ENCODE results near the gene DMRTB1. TPM values are rescaled to one million over a fixed set of nuclear protein-coding genes. Genes with fewer than 3 reads are reported as not detected.

DMRTB1 gene
- total RNA-seq, 1 experiment from 2014 or later, result not detected

GRCh38 chr1:53477651-53478501 is 18.7 kb downstream of the DMRTB1 start:
- BruUV-seq (replicated peaks), result no TSS peak
- no peaks in the 10 kb centered on the region for H3K9me3 Mint-ChIP-seq (ENCODE audit: low read depth, unreplicated experiment)
- TF ChIP-seq CTCF (IDR thresholded peaks at IDR 0.05; ENCODE audit: unreplicated experiment), result no peak
- H3K4me1 Mint-ChIP-seq (ENCODE audit: low read depth, unreplicated experiment), result no peaks in the 10 kb centered on the region
- no peak overlapping the region for H3K4me3 Mint-ChIP-seq (ENCODE audit: low read depth, unreplicated experiment)
- CTCF ChIA-PET, result no interaction called here
- no peak overlapping the region for H3K27ac Mint-ChIP-seq (ENCODE audit: unreplicated experiment)
- H3K27me3 Mint-ChIP-seq (ENCODE audit: unreplicated experiment), result peaks cover 87% of the 10 kb centered on the region
- no peaks in the 10 kb centered on the region for H3K36me3 Mint-ChIP-seq (ENCODE audit: insufficient read depth, unreplicated experiment)
- intact Hi-C loops (cut with micrococcal nuclease; ENCODE audit: unreplicated experiment), result no loop called here
- DNase-seq, result no peak

GRCh38 chr1:53478502-53478818 is 19.3 kb downstream of the DMRTB1 start:
- CTCF ChIA-PET, result no interaction called here
- BruUV-seq (replicated peaks), result no TSS peak
- intact Hi-C loops (cut with micrococcal nuclease; ENCODE audit: unreplicated experiment), result no loop called here

GRCh38 chr1:53480678-53481077 is 21.5 kb downstream of the DMRTB1 start:
- no peak overlapping the region for H3K4me3 Mint-ChIP-seq (ENCODE audit: low read depth, unreplicated experiment)
- DNase-seq, result no peak
- BruUV-seq (replicated peaks), result no TSS peak
- no peaks in the 10 kb centered on the region for H3K36me3 Mint-ChIP-seq (ENCODE audit: insufficient read depth, unreplicated experiment)
- no peak overlapping the region for H3K27ac Mint-ChIP-seq (ENCODE audit: unreplicated experiment)
- peaks cover 96% of the 10 kb centered on the region for H3K27me3 Mint-ChIP-seq (ENCODE audit: unreplicated experiment)
- H3K9me3 Mint-ChIP-seq (ENCODE audit: low read depth, unreplicated experiment), result no peaks in the 10 kb centered on the region
- intact Hi-C loops (cut with micrococcal nuclease; ENCODE audit: unreplicated experiment), result no loop called here
- no peaks in the 10 kb centered on the region for H3K4me1 Mint-ChIP-seq (ENCODE audit: low read depth, unreplicated experiment)
- CTCF ChIA-PET, result no interaction called here
- TF ChIP-seq CTCF (IDR thresholded peaks at IDR 0.05; ENCODE audit: unreplicated experiment), result no peak

More at GRCh38 chr1:53478502-53478818, 19.3 kb downstream of the DMRTB1 start:
- Mint-ChIP-seq H3K27me3 (ENCODE audit: unreplicated experiment) (peaks cover 93% of the 10 kb centered on the region), H3K27ac (ENCODE audit: unreplicated experiment) (no peak overlapping the region), H3K9me3 (ENCODE audit: low read depth, unreplicated experiment) (no peaks in the 10 kb centered on the region), H3K4me3 (ENCODE audit: low read depth, unreplicated experiment) (no peak overlapping the region), H3K36me3 (ENCODE audit: insufficient read depth, unreplicated experiment) (no peaks in the 10 kb centered on the region), H3K4me1 (ENCODE audit: low read depth, unreplicated experiment) (no peaks in the 10 kb centered on the region)
- no peak for TF ChIP-seq CTCF (IDR thresholded peaks at IDR 0.05; ENCODE audit: unreplicated experiment)
- no peak for DNase-seq

- Mint-ChIP-seq H3K4me1 (ENCODE audit: low read depth, unreplicated experiment) (no peaks in the 10 kb centered on the region), H3K9me3 (ENCODE audit: low read depth, unreplicated experiment) (no peaks in the 10 kb centered on the region), H3K27ac (ENCODE audit: unreplicated experiment) (no peak overlapping the region), H3K27me3 (ENCODE audit: unreplicated experiment) (peaks cover 96% of the 10 kb centered on the region), H3K36me3 (ENCODE audit: insufficient read depth, unreplicated experiment) (no peaks in the 10 kb centered on the region), H3K4me3 (ENCODE audit: low read depth, unreplicated experiment) (no peak overlapping the region)
- intact Hi-C loops (cut with micrococcal nuclease; ENCODE audit: unreplicated experiment), result no loop called here
- CTCF ChIA-PET, result no interaction called here
- no TSS peak for BruUV-seq (replicated peaks)
- TF ChIP-seq CTCF (IDR thresholded peaks at IDR 0.05; ENCODE audit: unreplicated experiment), result no peak
- DNase-seq, result no peak
These were observed 22.3 kb downstream of the DMRTB1 start for GRCh38 chr1:53481456-53481855.

Measured in Calu3 (cell line).